ENCODE measurements around the gene PHEX. TPM values are rescaled to one million over a fixed set of nuclear protein-coding genes. Genes with fewer than 3 reads are reported as not detected.

Gene PHEX
- total RNA-seq, 3 donors from 2014 or later: 0.16 to 5.6 (median 2.5) TPM

GRCh38 chrX:22247169-22247568, 215.0 kb downstream of the PHEX start:
- no peak overlapping the region for H3K27ac ChIP-seq
- intact Hi-C loops (cut with DNase I; ENCODE audit: low total_unique reads): no loop called here
- H3K27me3 ChIP-seq: peaks cover 0 to 11% of the 10 kb centered on the region in 2 donors
- no peaks in the 10 kb centered on the region for H3K4me1 ChIP-seq
- DNase-seq (ENCODE audit: low spot score in 2 of 2): no peak
- no peak overlapping the region for H3K4me3 ChIP-seq
- TF ChIP-seq CTCF (IDR thresholded peaks at IDR 0.05) (no peak), POLR2A (IDR thresholded peaks at IDR 0.05) (no peak), POLR2AphosphoS5 (IDR thresholded peaks at IDR 0.05) (no peak)
- no peaks in the 10 kb centered on the region for H3K9me3 ChIP-seq
- H3K36me3 ChIP-seq: no peaks in the 10 kb centered on the region

- DNase-seq (ENCODE audit: low spot score in 2 of 2): no peak
- TF ChIP-seq POLR2AphosphoS5 (IDR thresholded peaks at IDR 0.05): no peak
- no peak for TF ChIP-seq CTCF (IDR thresholded peaks at IDR 0.05)
- no peak for TF ChIP-seq POLR2A (IDR thresholded peaks at IDR 0.05)
- H3K9me3 ChIP-seq: no peaks in the 10 kb centered on the region
- H3K36me3 ChIP-seq: no peaks in the 10 kb centered on the region
- H3K27ac ChIP-seq: no peak overlapping the region
- intact Hi-C loops (cut with DNase I; ENCODE audit: low total_unique reads): no loop called here
- peaks cover 0 to 11% of the 10 kb centered on the region in 2 donors for H3K27me3 ChIP-seq
- H3K4me1 ChIP-seq: no peaks in the 10 kb centered on the region
- no peak overlapping the region for H3K4me3 ChIP-seq
Observed at GRCh38 chrX:22248401-22248800, 216.3 kb downstream of the PHEX start.

- Histone ChIP-seq H3K4me3 (no peak overlapping the region), H3K27me3 (peaks cover 0 to 11% of the 10 kb centered on the region in 2 donors), H3K36me3 (no peaks in the 10 kb centered on the region), H3K27ac (no peak overlapping the region), H3K9me3 (no peaks in the 10 kb centered on the region), H3K4me1 (no peaks in the 10 kb centered on the region)
- intact Hi-C loops (cut with DNase I; ENCODE audit: low total_unique reads): no loop called here
- no peak for TF ChIP-seq CTCF (IDR thresholded peaks at IDR 0.05)
- no peak for TF ChIP-seq POLR2AphosphoS5 (IDR thresholded peaks at IDR 0.05)
- TF ChIP-seq POLR2A (IDR thresholded peaks at IDR 0.05): no peak
- DNase-seq (ENCODE audit: low spot score in 2 of 2): no peak
Observed at GRCh38 chrX:22249371-22249770, 217.2 kb downstream of the PHEX start.

- H3K9me3 ChIP-seq: no peaks in the 10 kb centered on the region
- H3K4me3 ChIP-seq: no peak overlapping the region
- H3K27ac ChIP-seq: no peak overlapping the region
- intact Hi-C loops (cut with DNase I; ENCODE audit: low total_unique reads): no loop called here
- DNase-seq (ENCODE audit: low spot score in 2 of 2): no peak
- no peaks in the 10 kb centered on the region for H3K36me3 ChIP-seq
- peaks cover 0 to 8% of the 10 kb centered on the region in 2 donors for H3K27me3 ChIP-seq
- no peak for TF ChIP-seq CTCF (IDR thresholded peaks at IDR 0.05)
- TF ChIP-seq POLR2A (IDR thresholded peaks at IDR 0.05): no peak
- no peak for TF ChIP-seq POLR2AphosphoS5 (IDR thresholded peaks at IDR 0.05)
- H3K4me1 ChIP-seq: no peaks in the 10 kb centered on the region
Observed at GRCh38 chrX:22268706-22269105, 236.6 kb downstream of the PHEX start.

- no peak within 1 kb of the TSS for H3K27ac ChIP-seq
- H3K27me3 ChIP-seq: peaks cover 0 to 13% of the 10 kb centered on the region in 2 donors
- TF ChIP-seq CTCF (IDR thresholded peaks at IDR 0.05) (no peak), POLR2AphosphoS5 (IDR thresholded peaks at IDR 0.05) (no peak), POLR2A (IDR thresholded peaks at IDR 0.05) (no peak)
- no peaks in the 10 kb centered on the region for H3K9me3 ChIP-seq
- DNase-seq (ENCODE audit: low spot score in 2 of 2): no peak
- no peaks in the 10 kb centered on the region for H3K36me3 ChIP-seq
- intact Hi-C loops (cut with DNase I; ENCODE audit: low total_unique reads): no loop called here
- H3K4me3 ChIP-seq: no peak within 1 kb of the TSS
- no peaks in the 10 kb centered on the region for H3K4me1 ChIP-seq
Observed at GRCh38 chrX:22272613-22273012, 240.5 kb downstream of the PHEX start, which contains the start of gene CBLL2. Gene CBLL2, plus strand, starts transcription at chrX:22272913. Its CDS starts 79 bp downstream, at chrX:22272992.
